GM18858 (cell line): ENCODE data around the gene ANKRD33.

Experiments used
- ATAC-seq: cut with Tn5 transposase; IDR thresholded peaks from one replicate; pipeline ENCODE4 v1.9.1; 2021; ENCODE audit not compliant: unreplicated experiment

The ANKRD33 gene

GRCh38 chr12:51887476-51888315 lies at the start of gene ANKRD33:
Gene ANKRD33, plus strand, starts transcription at chr12:51888103. Its CDS starts 84 bp downstream, at chr12:51888187.
- ATAC-seq: no peak

- ATAC-seq: no peak
Measured at GRCh38 chr12:51838762-51839161, 49.1 kb upstream of the ANKRD33 start.

GRCh38 chr12:51839310-51839947 lies 48.5 kb upstream of the ANKRD33 start:
- ATAC-seq: no peak

- no peak for ATAC-seq
Measured at GRCh38 chr12:51840966-51841365, 46.9 kb upstream of the ANKRD33 start.

- no peak for ATAC-seq
Measured at GRCh38 chr12:51841727-51842126, 46.2 kb upstream of the ANKRD33 start.

- no peak for ATAC-seq
Measured at GRCh38 chr12:51844854-51845253, 43.0 kb upstream of the ANKRD33 start.

GRCh38 chr12:51845482-51845881 lies 42.4 kb upstream of the ANKRD33 start:
- ATAC-seq: no peak

- ATAC-seq: no peak
Measured at GRCh38 chr12:51846271-51846691, 41.6 kb upstream of the ANKRD33 start.

GRCh38 chr12:51846911-51847642 lies 40.8 kb upstream of the ANKRD33 start:
- no peak for ATAC-seq

- ATAC-seq: no peak
Measured at GRCh38 chr12:51847643-51848325, 40.1 kb upstream of the ANKRD33 start.

- ATAC-seq: no peak
Measured at GRCh38 chr12:51848326-51848727, 39.6 kb upstream of the ANKRD33 start, which contains the start of gene FIGNL2. Gene FIGNL2, minus strand, starts transcription at chr12:51848718. Its CDS starts 26,305 bp downstream, at chr12:51822413.

- no peak for ATAC-seq
Measured at GRCh38 chr12:51848841-51849735, 38.8 kb upstream of the ANKRD33 start.

GRCh38 chr12:51850081-51850964 lies 37.6 kb upstream of the ANKRD33 start:
- ATAC-seq: no peak

- ATAC-seq: no peak
Measured at GRCh38 chr12:51850965-51851299, 37.0 kb upstream of the ANKRD33 start.

GRCh38 chr12:51851413-51852124 lies 36.3 kb upstream of the ANKRD33 start:
- no peak for ATAC-seq

GRCh38 chr12:51852404-51853137 lies 35.3 kb upstream of the ANKRD33 start:
- ATAC-seq: no peak

GRCh38 chr12:51855586-51856428 lies 32.1 kb upstream of the ANKRD33 start:
- no peak for ATAC-seq
